GM12874 (cell line): ENCODE measurements around the gene REXO5.

Experiments used
- CTCF ChIP-seq: IDR thresholded peaks from 2 replicates; pipeline ENCODE4 v1.5.1; 2011; ENCODE audit warnings: low read depth, mild to moderate bottlenecking, control low read depth, low read length, moderate library complexity; ENCODE audit not compliant: insufficient read depth

Gene REXO5

GRCh38 chr16:20822521-20823325 is 16.4 kb downstream of the REXO5 start:
- TF ChIP-seq CTCF: no peak

- no peak for TF ChIP-seq CTCF
Observed at GRCh38 chr16:20826039-20826566, 19.8 kb downstream of the REXO5 start.

- TF ChIP-seq CTCF: no peak
Observed at GRCh38 chr16:20829536-20829935, 23.2 kb downstream of the REXO5 start.

- no peak for TF ChIP-seq CTCF
Observed at GRCh38 chr16:20830372-20830771, 24.0 kb downstream of the REXO5 start.

- no peak for TF ChIP-seq CTCF
Observed at GRCh38 chr16:20833086-20833485, 26.8 kb downstream of the REXO5 start.

GRCh38 chr16:20838240-20838639 is 31.9 kb downstream of the REXO5 start:
- TF ChIP-seq CTCF: no peak

- no peak for TF ChIP-seq CTCF
Observed at GRCh38 chr16:20839504-20839903, 33.2 kb downstream of the REXO5 start.
